T-helper 2 cell treated with Interferon-gamma antibody and Interleukin-4, amounts not matched to agents 5 μg/mL and 100 μg/mL, for 36 hours (primary cell): ENCODE data around the gene CS.
"Not testable (repeated sequence)": the region's sequence is repeated elsewhere in the genome, so short reads cannot be mapped to it uniquely, and the experiment has no call there.

Source experiments
- DNase-seq: peaks from one replicate; pipeline ENCODE4 v3.0.0; 2021; ENCODE audit warnings: low spot score
- H3K27ac Mint-ChIP-seq: one replicate; pipeline ENCODE4 v1.8.0; 2021; ENCODE audit warnings: mild to moderate bottlenecking, mixed read lengths
- H3K27me3 Mint-ChIP-seq: one replicate; pipeline ENCODE4 v1.8.0; 2021; ENCODE audit warnings: low read depth, mixed read lengths
- H3K36me3 Mint-ChIP-seq: one replicate; pipeline ENCODE4 v1.8.0; 2021; ENCODE audit warnings: low read depth, mixed read lengths
- H3K4me1 Mint-ChIP-seq: one replicate; pipeline ENCODE4 v1.8.0; 2021; ENCODE audit warnings: low read depth, mixed read lengths
- H3K4me3 Mint-ChIP-seq: one replicate; pipeline ENCODE4 v1.8.0; 2022; ENCODE audit warnings: mild to moderate bottlenecking, moderate library complexity, mixed read lengths
- H3K9me3 Mint-ChIP-seq: one replicate; pipeline ENCODE4 v1.8.0; 2021; ENCODE audit warnings: mixed read lengths

Gene CS

DNA sequence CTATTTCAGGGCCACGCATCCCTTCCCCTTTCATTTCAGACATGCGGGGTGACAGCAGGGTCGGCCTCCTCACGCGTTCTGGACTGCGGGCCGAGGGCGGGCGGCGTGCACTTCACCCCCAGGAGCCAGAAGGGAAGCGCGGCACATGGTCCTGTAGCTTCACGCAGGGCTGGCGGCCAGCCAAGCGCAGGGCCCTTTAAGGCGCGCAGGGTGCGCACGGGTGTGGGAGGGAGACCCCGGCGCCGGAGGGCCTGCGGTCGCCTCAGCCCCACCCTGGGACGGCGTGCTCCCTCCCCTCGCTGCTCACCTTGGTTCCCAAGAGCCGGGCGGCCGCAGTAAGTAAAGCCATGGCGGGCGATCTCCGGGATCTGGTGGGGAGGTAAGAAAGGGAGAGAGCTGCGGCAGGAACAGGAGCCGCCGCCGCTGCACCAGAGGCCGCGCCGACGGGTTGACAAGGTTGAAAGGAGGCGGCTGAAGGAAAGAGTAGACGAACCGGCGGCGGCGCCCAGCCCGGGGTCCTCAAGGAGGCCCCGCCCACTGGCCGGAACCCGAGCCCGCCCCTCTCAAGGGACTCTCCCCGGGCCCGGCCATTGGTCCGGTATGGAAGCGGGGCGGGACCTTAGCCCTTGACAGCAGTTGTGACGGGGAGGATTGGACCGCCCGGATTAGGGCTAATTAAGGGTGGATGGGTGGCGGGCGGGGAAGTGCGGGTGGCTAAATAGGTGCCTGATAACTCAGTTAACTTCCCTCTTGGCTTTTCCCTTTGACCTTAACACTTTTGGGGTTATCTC is at the start of gene CS:
Gene CS, minus strand, starts transcription at position 478 of the 791 bp plus-strand sequence. Its CDS starts 129 bp downstream, at position 349.
- Mint-ChIP-seq H3K36me3 (peaks cover 31% of the 10 kb centered on the region), H3K4me1 (peaks cover 39% of the 10 kb centered on the region), H3K27me3 (no peaks in the 10 kb centered on the region), H3K4me3 (peak within 1 kb of the TSS; percentile 98), H3K27ac (peak within 1 kb of the TSS; percentile 96), H3K9me3 (no peaks in the 10 kb centered on the region)
- DNase-seq: peak; percentile 97

DNA sequence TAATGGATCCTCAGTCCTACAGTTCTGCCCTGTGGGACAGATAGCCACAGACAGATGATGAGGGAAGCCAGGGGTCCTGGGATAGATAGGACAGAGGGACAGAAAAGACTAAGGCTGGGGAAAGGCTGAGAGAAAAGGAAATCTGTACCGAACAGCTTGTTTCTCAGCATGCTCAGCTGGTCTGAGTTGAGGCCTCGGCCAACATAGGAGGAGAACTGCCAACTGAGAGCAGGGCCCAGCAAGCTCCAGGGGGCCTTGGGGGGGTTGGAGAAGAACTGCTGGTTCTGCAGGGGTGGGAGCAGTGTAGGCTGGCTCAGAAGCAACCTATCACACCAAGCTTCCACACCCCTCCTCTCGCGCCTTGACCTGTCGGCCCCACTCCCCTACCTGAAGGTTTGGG is 48.6 kb upstream of the CS start:
- Mint-ChIP-seq H3K4me1 (no peaks in the 10 kb centered on the region), H3K27me3 (no peaks in the 10 kb centered on the region), H3K27ac (no peak overlapping the region), H3K9me3 (no peaks in the 10 kb centered on the region), H3K36me3 (peaks cover 58% of the 10 kb centered on the region), H3K4me3 (no peak overlapping the region)
- DNase-seq: no peak

DNA sequence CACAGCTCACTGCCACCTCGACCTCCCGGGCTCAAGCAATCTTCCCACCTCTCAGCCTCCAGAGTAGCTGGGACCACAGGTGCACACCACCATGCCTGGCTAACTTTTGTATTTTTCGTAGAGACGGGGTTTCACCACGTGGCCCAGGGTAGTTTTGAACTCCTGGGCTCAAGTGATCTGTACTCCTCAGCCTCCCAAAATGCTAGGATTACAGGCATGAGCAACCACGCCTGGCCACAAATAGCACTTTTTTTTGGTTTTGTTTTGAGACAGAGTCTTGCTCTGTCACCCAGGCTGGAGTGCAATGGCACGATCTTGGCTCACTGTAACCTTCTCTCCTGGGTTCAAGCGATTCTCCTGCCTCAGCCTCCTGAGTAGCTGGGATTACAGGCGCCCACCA is 47.1 kb upstream of the CS start:
- H3K36me3 Mint-ChIP-seq: peaks cover 63% of the 10 kb centered on the region
- not testable (repeated sequence) for H3K4me3 Mint-ChIP-seq, H3K27ac Mint-ChIP-seq, DNase-seq, H3K9me3 Mint-ChIP-seq, H3K27me3 Mint-ChIP-seq, H3K4me1 Mint-ChIP-seq

DNA sequence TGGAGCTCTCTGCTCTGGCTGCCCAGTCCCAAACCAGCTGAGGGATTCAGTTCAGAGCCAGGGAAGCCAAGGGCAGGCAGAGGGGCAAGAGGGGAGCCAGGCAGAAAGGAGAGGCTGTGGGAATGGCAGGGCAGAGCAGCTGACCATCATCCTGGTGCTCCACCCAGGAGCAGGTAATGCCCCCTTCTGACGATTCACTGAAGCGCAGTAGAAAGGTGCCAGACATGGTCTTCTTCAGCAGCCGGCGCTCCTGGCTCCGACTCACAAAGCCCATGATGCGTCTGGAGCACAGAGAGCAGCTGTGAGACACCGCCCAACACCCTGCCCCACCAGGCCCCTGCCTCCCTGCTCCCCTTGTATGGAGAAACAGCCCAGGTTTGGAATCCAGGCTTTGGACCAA is 46.5 kb upstream of the CS start:
- H3K27ac Mint-ChIP-seq: no peak overlapping the region
- H3K36me3 Mint-ChIP-seq: peaks cover 63% of the 10 kb centered on the region
- no peak for DNase-seq
- no peaks in the 10 kb centered on the region for H3K27me3 Mint-ChIP-seq
- no peak overlapping the region for H3K4me3 Mint-ChIP-seq
- H3K9me3 Mint-ChIP-seq: no peaks in the 10 kb centered on the region
- H3K4me1 Mint-ChIP-seq: no peaks in the 10 kb centered on the region

DNA sequence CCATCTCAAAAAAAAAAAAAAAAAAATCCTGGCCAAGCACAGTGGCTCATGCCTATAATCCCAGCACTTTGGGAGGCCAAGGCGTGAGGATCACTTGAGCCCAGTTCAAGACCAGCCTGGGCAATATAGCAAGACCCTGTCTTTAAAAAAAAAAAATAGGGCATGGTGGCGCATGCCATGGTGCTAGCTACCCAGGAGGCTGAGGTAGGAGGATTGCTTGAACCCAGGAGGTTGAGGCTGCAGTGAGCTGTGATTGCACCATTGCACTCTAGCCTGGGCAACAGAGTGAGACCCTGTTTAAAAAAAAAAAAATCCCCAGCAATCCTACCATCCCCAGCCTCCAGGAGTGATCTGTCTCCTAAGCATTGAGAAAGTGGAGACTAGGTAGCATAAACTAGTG is 42.2 kb upstream of the CS start:
- not testable (repeated sequence) for H3K4me3 Mint-ChIP-seq, DNase-seq, H3K27me3 Mint-ChIP-seq, H3K9me3 Mint-ChIP-seq, H3K27ac Mint-ChIP-seq
- peaks cover 22% of the 10 kb centered on the region for H3K4me1 Mint-ChIP-seq
- H3K36me3 Mint-ChIP-seq: peaks cover 39% of the 10 kb centered on the region

DNA sequence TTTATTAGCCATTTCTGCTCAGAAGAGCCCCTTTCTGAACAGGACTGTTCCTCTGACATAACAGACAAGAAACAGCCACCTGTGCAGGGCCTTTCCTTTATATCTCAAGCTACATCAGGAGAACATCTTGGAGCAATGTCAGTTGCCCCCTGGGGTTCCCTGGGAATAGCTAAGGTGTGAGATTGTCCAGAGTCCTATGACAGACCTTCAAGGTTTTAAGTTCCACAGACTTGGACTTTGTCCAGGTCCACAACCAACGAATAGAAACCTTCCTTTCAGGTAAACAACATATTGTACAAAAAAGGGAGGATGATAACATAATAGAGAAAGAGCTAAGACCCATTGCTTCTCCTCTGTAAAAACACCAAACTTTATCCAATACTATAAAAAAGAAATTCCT is 41.5 kb upstream of the CS start:
- Mint-ChIP-seq H3K27me3 (no peaks in the 10 kb centered on the region), H3K36me3 (peaks cover 35% of the 10 kb centered on the region), H3K27ac (no peak overlapping the region), H3K4me3 (no peak overlapping the region), H3K9me3 (no peaks in the 10 kb centered on the region), H3K4me1 (peaks cover 26% of the 10 kb centered on the region)
- DNase-seq: no peak

DNA sequence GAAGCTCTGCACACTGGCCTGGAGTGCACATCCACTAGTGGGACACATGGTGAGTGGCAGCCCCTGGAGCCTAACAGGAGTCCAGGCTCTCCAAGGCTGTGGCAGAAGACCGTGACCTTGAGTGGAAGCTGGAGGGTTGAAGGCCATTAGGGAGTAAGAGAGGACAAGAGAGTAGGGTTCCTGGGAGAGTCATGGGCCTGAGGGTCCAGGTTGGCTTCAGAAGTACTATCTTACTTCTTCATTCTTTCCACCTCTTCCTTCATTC is 39.0 kb upstream of the CS start:
- Mint-ChIP-seq H3K4me3 (peak overlapping the region; percentile 85), H3K27me3 (no peaks in the 10 kb centered on the region), H3K36me3 (peaks cover 21% of the 10 kb centered on the region), H3K27ac (peak overlapping the region; percentile 98), H3K9me3 (no peaks in the 10 kb centered on the region), H3K4me1 (peaks cover 32% of the 10 kb centered on the region)
- DNase-seq: no peak

DNA sequence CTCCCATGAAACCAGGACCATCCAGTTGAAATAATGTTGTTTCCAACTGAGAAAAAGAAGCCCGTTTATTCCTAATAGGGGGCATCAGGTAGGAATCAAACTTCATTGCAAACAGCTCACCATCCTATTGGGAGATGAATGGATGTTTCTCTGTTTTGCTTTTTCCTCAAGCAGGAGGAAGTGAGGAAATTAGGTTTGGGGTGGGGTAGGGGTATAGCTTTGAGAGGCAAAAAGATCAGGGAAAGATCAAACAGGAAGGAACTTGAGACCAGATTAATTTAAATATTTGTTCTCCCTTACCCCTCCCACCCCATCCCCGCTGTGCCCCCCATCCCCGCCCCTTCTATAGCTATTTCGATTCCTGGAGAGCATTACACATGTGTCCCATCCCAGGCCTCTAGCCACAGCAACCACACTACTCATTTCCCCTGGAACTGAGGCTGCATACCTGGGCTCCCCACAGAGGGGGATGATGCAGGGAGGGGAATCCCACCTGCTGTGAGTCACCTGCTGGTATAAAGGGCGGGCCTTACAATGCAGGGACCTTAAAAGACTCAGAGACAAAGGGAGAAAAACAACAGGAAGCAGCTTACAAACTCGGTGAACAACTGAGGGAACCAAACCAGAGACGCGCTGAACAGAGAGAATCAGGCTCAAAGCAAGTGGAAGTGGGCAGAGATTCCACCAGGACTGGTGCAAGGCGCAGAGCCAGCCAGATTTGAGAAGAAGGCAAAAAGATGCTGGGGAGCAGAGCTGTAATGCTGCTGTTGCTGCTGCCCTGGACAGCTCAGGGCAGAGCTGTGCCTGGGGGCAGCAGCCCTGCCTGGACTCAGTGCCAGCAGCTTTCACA is 38.4 kb upstream of the CS start, which contains the start of gene IL23A:
Gene IL23A, plus strand, starts transcription at position 577 of the 850 bp plus-strand sequence. Its CDS starts 161 bp downstream, at position 738.
- Mint-ChIP-seq H3K36me3 (peaks cover 15% of the 10 kb centered on the region), H3K27me3 (no peaks in the 10 kb centered on the region), H3K9me3 (no peaks in the 10 kb centered on the region), H3K4me3 (peak within 1 kb of the TSS; percentile 85), H3K4me1 (peaks cover 32% of the 10 kb centered on the region), H3K27ac (peak within 1 kb of the TSS; percentile 98)
- peak; percentile 89 for DNase-seq

DNA sequence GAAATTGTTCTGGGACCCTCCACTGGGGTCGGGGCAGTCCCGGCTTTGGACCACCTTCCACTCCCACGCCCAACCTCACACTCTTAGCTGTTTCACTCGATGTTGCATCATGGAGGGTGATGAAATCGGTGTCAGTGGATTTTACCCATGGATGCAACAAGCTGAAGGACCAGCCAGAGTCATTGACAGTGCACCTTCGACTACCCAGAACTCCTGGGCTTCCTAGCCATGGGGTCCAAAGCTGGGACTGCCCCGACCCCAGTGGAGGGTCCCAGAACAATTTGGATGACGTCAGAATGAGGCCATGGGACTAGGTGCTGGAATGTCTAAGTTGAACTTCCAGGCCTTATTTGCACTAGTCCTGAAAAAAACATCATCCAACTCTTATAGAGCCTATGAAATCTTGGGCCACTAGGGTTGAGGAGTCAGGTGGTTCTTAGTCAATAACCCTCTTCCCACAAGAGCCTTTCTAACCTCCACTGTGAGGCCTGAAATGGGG is 37.7 kb upstream of the CS start:
- H3K36me3 Mint-ChIP-seq: peaks cover 9% of the 10 kb centered on the region
- H3K27me3 Mint-ChIP-seq: no peaks in the 10 kb centered on the region
- H3K9me3 Mint-ChIP-seq: no peaks in the 10 kb centered on the region
- peak overlapping the region; percentile 63 for H3K4me3 Mint-ChIP-seq
- peak overlapping the region; percentile 98 for H3K27ac Mint-ChIP-seq
- no peak for DNase-seq
- H3K4me1 Mint-ChIP-seq: peaks cover 35% of the 10 kb centered on the region

DNA sequence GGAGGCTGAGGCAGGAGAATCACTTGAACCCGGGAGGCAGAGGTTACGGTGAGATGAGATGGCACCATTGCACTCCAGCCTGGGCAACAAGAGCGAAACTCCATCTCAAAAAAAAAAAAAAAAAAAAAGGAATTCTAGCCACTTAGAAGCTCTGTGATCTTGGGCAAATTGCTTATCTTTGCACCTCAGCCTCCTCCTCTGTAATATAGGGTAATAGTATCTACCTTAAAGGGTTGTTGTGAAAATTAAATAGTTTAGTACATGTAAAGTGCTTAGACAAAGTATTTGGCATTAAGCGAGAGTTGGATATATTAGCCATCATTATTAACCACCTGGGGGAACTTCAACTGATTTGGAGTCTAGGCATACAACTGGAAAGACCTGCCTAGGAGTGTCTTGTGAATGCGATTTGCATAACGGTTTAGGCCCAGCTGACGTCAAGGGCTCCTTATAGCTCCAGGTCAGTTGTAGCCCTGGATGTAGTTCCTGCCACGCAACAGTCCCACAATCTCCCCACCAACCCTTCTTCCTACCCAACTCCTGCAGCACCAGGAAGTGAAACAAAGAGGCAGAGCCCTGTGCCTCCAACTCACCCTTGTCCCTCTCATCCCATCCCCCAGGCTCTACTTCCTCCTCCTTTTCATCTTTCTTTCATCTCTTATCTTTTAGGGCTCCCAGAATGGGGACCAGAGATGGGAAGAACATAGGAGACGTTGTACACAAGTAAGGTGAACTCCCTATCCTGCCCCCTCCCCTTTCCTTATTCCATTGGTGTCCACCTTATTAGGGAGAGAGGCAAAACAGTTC is 36.4 kb upstream of the CS start:
- peaks cover 39% of the 10 kb centered on the region for H3K4me1 Mint-ChIP-seq
- H3K4me3 Mint-ChIP-seq: peak overlapping the region; percentile 26
- no peaks in the 10 kb centered on the region for H3K27me3 Mint-ChIP-seq

DNA sequence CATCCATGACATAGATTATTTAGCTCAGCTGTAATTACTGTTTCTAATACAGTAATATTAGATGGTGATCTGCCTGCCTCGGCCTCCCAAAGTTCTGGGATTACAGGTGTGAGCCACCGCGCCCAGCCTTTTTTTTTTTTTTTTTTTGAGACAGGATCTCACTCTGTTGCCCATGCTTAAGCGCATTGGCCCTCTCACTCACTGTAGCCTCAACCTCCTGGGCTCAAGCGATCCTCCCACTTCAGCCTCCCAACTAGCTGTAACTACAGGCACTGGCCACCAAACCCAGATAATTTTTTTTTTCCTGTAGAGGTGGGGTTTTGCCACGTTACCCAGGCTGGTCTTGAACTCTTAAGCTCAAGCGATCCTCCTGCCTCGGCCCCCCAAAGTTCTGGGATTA is 35.4 kb upstream of the CS start:
- DNase-seq, H3K4me3 Mint-ChIP-seq, H3K9me3 Mint-ChIP-seq, H3K36me3 Mint-ChIP-seq, H3K27me3 Mint-ChIP-seq, H3K27ac Mint-ChIP-seq: not testable (repeated sequence)
- peaks cover 41% of the 10 kb centered on the region for H3K4me1 Mint-ChIP-seq

More for the DNA sequence above, 36.4 kb upstream of the CS start:
- peaks cover 11% of the 10 kb centered on the region for H3K36me3 Mint-ChIP-seq
- H3K27ac Mint-ChIP-seq: peak overlapping the region; percentile 68
- H3K9me3 Mint-ChIP-seq: no peaks in the 10 kb centered on the region
- DNase-seq: no peak

DNA sequence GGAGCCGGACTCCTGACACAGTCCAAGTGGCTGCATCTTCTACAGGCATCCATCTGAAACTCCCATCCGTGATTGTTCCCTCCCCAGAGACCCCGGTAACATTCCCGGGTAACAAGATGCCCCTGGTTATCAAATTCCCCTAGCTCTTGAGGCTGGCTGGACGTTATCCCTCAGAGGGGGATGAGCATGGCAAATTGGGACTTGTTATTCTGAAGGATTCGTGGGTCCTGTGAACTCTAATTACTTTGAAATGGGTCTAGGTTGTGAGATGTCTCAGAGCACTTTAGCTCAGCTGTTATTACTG is 34.3 kb upstream of the CS start:
- DNase-seq: no peak
- no peaks in the 10 kb centered on the region for H3K27me3 Mint-ChIP-seq
- no peaks in the 10 kb centered on the region for H3K9me3 Mint-ChIP-seq
- H3K4me1 Mint-ChIP-seq: peaks cover 34% of the 10 kb centered on the region
- H3K36me3 Mint-ChIP-seq: peaks cover 8% of the 10 kb centered on the region
- peak overlapping the region; percentile 99 for H3K27ac Mint-ChIP-seq
- H3K4me3 Mint-ChIP-seq: peak overlapping the region; percentile 92

DNA sequence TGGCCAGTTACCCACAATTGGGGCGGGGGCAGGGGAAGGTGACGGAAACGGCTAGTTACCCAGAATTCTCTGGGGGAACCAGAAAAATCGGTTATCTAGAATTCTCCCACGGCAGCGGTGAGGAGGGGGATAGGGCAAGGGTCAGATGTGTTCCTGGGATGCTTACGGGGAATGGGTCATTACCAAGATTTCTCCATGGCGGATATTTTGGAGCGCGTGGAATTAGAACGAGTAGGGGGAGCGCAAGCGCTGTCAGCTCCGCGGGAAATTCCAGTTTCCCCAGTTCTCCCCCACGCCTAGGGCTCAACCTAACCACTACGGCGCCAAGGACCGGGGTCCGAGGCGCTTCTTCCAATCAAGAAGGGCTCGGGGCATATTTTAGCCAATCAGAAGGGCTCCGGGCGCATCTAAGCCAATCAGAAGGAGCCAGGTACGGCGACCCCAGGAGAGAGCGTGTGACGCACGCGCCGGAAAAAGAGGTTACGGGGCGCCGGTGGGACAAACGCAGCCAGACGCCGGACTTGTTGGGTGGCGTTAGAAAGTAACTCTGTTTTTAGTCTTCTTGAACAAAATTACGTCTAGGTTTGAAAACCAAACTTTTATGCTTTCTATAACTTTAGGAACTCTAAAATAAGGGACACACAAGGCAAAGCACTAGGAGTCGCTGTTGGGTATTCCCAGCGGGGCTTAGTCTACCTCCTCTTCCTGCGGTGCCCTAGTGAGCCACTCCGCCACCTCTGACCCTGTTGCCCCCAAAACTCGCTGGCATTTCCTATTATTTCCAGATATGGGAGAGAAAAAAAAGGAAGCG is 33.8 kb upstream of the CS start, which contains the start of gene PAN2:
Gene PAN2, minus strand, starts transcription at position 322 of the 811 bp plus-strand sequence. CDS start 906 bp downstream, outside the sequence.
- peak; percentile 96 for DNase-seq
- peak within 1 kb of the TSS; percentile 99 for H3K27ac Mint-ChIP-seq
- peaks cover 29% of the 10 kb centered on the region for H3K4me1 Mint-ChIP-seq
- no peaks in the 10 kb centered on the region for H3K27me3 Mint-ChIP-seq
- peak within 1 kb of the TSS; percentile 92 for H3K4me3 Mint-ChIP-seq
- H3K36me3 Mint-ChIP-seq: peaks cover 8% of the 10 kb centered on the region
- no peaks in the 10 kb centered on the region for H3K9me3 Mint-ChIP-seq
